MM.1S (cell line): Measurements from ENCODE around the gene FRYL.

Experiments used
- DNase-seq: peaks from one replicate; pipeline ENCODE4 v3.0.0-alpha.2; 2015
- H2AFZ ChIP-seq: fragments of 300-600 bp; sonication (generic); 2 replicates; pipeline ENCODE4 v1.6.0; 2016; ENCODE audit warnings: antibody characterized with exemption, low read length
- H3F3A ChIP-seq: fragments of 300-600 bp; sonication (generic); 2 replicates; pipeline ENCODE4 v1.6.1; 2016; ENCODE audit warnings: mild to moderate bottlenecking, antibody characterized with exemption, low read length, moderate library complexity, mixed read lengths; ENCODE audit not compliant: insufficient read depth
- H3K27ac ChIP-seq: fragments of 300-600 bp; sonication (generic); 2 replicates; pipeline ENCODE4 v1.5.1; 2016; ENCODE audit warnings: mild to moderate bottlenecking, low read length
- H3K27me3 ChIP-seq: fragments of 300-600 bp; sonication (generic); replicated peaks from 2 replicates; pipeline ENCODE4 v1.6.0; 2016; ENCODE audit warnings: low read length; ENCODE audit not compliant: insufficient read depth
- H3K36me3 ChIP-seq: fragments of 300-600 bp; sonication (generic); replicated peaks from 2 replicates; pipeline ENCODE4 v1.6.1; 2016; ENCODE audit warnings: mild to moderate bottlenecking, low read length, mixed read lengths; ENCODE audit not compliant: insufficient read depth
- H3K4me1 ChIP-seq: fragments of 300-600 bp; sonication (generic); 2 replicates; pipeline ENCODE4 v1.6.1; 2016; ENCODE audit warnings: low read length, mixed read lengths
- H3K4me2 ChIP-seq: fragments of 300-600 bp; sonication (generic); 2 replicates; pipeline ENCODE4 v1.6.0; 2016; ENCODE audit warnings: low read depth, low read length
- H3K4me3 ChIP-seq: fragments of 300-600 bp; sonication (generic); 2 replicates; pipeline ENCODE4 v1.5.1; 2016; ENCODE audit warnings: low read length, mixed read lengths
- H3K79me2 ChIP-seq: fragments of 300-600 bp; sonication (generic); 2 replicates; pipeline ENCODE4 v1.6.1; 2016; ENCODE audit warnings: mixed run types, low read length, mixed read lengths
- H3K9ac ChIP-seq: fragments of 300-600 bp; sonication (generic); 2 replicates; pipeline ENCODE4 v1.6.1; 2016; ENCODE audit warnings: low read length, mixed read lengths
- H3K9me2 ChIP-seq: fragments of 300-600 bp; sonication (generic); replicated peaks from 2 replicates; pipeline ENCODE4 v1.6.1; 2016; ENCODE audit warnings: mild to moderate bottlenecking, low read length, mixed read lengths; ENCODE audit not compliant: insufficient read depth
- H3K9me3 ChIP-seq: fragments of 300-600 bp; sonication (generic); replicated peaks from 2 replicates; pipeline ENCODE4 v1.6.1; 2016; ENCODE audit warnings: mild to moderate bottlenecking, low read length, mixed read lengths; ENCODE audit not compliant: insufficient read depth
- H4K20me1 ChIP-seq: fragments of 300-600 bp; sonication (generic); 2 replicates; pipeline ENCODE4 v1.6.1; 2016; ENCODE audit warnings: mild to moderate bottlenecking, low read length, moderate library complexity, mixed read lengths; ENCODE audit not compliant: insufficient read depth
- EZH2 ChIP-seq: fragments of 300-600 bp; sonication (generic); optimal IDR thresholded peaks from 2 replicates; pipeline ENCODE3; 2017; ENCODE audit warnings: low read depth, mild to moderate bottlenecking, antibody characterized with exemption, low read length, mixed read lengths
- EZH2phosphoT487 ChIP-seq: fragments of 300-600 bp; sonication (generic); IDR thresholded peaks from 2 replicates; pipeline ENCODE4 v1.6.1; 2018; ENCODE audit warnings: antibody characterized with exemption, low read length
- TF ChIP-seq, protein P1 (sequence below): fragments of 300-600 bp; sonication (generic); IDR thresholded peaks from 2 replicates; pipeline ENCODE4 v1.5.1; 2016; ENCODE audit warnings: antibody characterized with exemption, low read length, mixed read lengths

Gene FRYL

DNA sequence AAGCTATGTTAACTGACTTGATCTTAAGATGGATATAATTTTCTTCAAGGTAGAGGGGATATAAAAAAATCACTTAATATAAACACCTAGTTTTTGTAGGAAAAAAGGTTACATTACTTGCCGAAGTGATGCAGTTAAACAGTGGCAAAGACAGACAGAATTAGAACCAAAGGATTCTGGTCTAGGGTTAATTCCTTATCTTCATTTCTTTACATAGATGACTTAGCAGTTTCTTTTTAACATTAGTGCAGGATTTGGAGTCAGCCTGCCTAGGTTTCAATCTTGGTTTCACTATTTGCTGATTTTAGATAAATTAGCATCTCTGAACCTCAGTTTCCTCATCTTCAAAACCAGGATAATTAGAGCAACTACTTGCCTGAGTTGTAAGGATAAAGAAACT, 275.7 kb downstream of the FRYL start:
- H3K9me3 ChIP-seq, result no peaks in the 10 kb centered on the region
- H4K20me1 ChIP-seq, result no peaks in the 10 kb centered on the region
- H3K9me2 ChIP-seq, result no peaks in the 10 kb centered on the region
- H3K79me2 ChIP-seq, result no peaks in the 10 kb centered on the region
- peaks cover 15% of the 10 kb centered on the region for H3F3A ChIP-seq
- no peak overlapping the region for H3K4me3 ChIP-seq
- peak overlapping the region; percentile 47 for H3K4me2 ChIP-seq
- no peak overlapping the region for H3K9ac ChIP-seq
- H2AFZ ChIP-seq, result no peak overlapping the region
- peaks cover 22% of the 10 kb centered on the region for H3K4me1 ChIP-seq
- no peaks in the 10 kb centered on the region for H3K27me3 ChIP-seq
- H3K36me3 ChIP-seq, result no peaks in the 10 kb centered on the region
- no peak for TF ChIP-seq EZH2
- TF ChIP-seq, protein P1, sequence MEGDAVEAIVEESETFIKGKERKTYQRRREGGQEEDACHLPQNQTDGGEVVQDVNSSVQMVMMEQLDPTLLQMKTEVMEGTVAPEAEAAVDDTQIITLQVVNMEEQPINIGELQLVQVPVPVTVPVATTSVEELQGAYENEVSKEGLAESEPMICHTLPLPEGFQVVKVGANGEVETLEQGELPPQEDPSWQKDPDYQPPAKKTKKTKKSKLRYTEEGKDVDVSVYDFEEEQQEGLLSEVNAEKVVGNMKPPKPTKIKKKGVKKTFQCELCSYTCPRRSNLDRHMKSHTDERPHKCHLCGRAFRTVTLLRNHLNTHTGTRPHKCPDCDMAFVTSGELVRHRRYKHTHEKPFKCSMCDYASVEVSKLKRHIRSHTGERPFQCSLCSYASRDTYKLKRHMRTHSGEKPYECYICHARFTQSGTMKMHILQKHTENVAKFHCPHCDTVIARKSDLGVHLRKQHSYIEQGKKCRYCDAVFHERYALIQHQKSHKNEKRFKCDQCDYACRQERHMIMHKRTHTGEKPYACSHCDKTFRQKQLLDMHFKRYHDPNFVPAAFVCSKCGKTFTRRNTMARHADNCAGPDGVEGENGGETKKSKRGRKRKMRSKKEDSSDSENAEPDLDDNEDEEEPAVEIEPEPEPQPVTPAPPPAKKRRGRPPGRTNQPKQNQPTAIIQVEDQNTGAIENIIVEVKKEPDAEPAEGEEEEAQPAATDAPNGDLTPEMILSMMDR, result no peak
- TF ChIP-seq EZH2phosphoT487, result no peak
- H3K27ac ChIP-seq, result no peak overlapping the region
- peak; percentile 46 for DNase-seq

DNA sequence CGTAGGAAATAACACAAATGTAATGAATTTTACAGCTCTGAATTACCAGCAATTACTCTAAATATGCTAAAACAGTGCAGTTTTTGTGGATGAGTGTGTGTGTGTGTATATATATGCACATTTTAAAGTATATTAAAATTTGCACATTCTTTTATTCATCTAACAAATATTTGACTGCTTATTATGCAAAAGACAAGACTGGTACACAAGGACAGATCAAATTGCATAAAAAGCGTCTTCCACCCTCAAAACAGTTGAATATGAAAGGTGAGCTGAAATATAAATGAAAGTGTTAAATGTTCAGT, 276.1 kb downstream of the FRYL start:
- Histone ChIP-seq H3K9me2 (no peaks in the 10 kb centered on the region), H3K27me3 (no peaks in the 10 kb centered on the region), H3K4me1 (peaks cover 26% of the 10 kb centered on the region), H3K79me2 (no peaks in the 10 kb centered on the region), H4K20me1 (no peaks in the 10 kb centered on the region), H3K36me3 (no peaks in the 10 kb centered on the region), H3K4me3 (no peak overlapping the region), H3K27ac (no peak overlapping the region), H3K9ac (no peak overlapping the region), H3K9me3 (no peaks in the 10 kb centered on the region), H3F3A (peaks cover 18% of the 10 kb centered on the region), H3K4me2 (peak overlapping the region; percentile 47), H2AFZ (no peak overlapping the region)
- DNase-seq, result no peak
- no peak for TF ChIP-seq EZH2phosphoT487
- no peak for TF ChIP-seq EZH2
- TF ChIP-seq, protein P1, result no peak

GRCh38 chr4:48503233-48504025, 276.6 kb downstream of the FRYL start:
- Histone ChIP-seq H3F3A (peaks cover 22% of the 10 kb centered on the region), H3K4me2 (peak overlapping the region; percentile 47), H3K4me3 (no peak overlapping the region), H3K27me3 (no peaks in the 10 kb centered on the region), H3K9ac (no peak overlapping the region), H3K27ac (no peak overlapping the region), H3K79me2 (no peaks in the 10 kb centered on the region), H4K20me1 (no peaks in the 10 kb centered on the region), H3K9me2 (no peaks in the 10 kb centered on the region), H3K36me3 (no peaks in the 10 kb centered on the region), H2AFZ (no peak overlapping the region), H3K4me1 (peaks cover 31% of the 10 kb centered on the region), H3K9me3 (no peaks in the 10 kb centered on the region)
- TF ChIP-seq, protein P1, result no peak
- TF ChIP-seq EZH2 (no peak), EZH2phosphoT487 (no peak)
- DNase-seq, result no peak
